GM21529 (cell line): ENCODE data around the gene TSSC4.
"Not testable (repeated sequence)": the region's sequence is repeated elsewhere in the genome, so short reads cannot be mapped to it uniquely, and the experiment has no call there.

Experiments used
- ATAC-seq: cut with Tn5 transposase; IDR thresholded peaks from one replicate; pipeline ENCODE4 v1.9.1; 2021; ENCODE audit not compliant: unreplicated experiment

TSSC4 gene

DNA sequence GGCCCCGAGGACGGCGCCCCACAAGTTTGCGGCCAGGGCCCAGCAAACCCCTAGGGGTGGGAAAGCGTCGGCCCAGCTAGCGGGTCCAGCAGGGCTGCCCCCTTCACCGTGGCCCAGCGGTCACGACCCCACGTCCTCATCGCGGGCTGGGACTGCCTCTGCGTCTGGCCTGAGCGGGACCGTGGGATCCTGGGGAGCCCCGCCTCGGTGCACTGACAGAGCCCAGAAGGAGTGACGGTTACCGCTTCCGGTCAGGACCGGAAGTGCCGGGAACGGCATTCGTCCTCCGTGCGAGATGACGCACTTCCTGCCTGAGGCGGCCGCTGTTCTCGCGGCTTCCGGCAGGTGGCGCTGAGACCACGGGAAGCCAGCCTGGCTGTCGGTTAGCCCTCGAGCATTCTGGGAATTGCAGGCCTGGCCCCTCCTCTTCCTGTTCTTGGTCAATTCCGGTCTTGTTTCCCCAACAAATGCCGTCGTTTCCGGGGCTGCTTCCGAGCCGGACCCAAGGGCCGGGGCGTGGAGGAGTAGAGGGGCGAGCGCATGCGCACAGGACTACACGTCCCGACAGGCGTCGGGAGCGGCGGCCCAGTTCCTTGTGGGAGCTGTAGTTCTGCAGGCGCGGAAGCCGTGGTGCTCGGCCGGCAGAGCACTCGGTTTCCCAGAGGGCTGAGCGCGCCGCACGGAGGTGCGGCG is at the start of gene TSSC4:
TSSC4 (plus strand) TSS at position 682 of the 693 bp plus-strand sequence. CDS start 1,884 bp downstream, outside the sequence.
- peak; percentile 83 for ATAC-seq

DNA sequence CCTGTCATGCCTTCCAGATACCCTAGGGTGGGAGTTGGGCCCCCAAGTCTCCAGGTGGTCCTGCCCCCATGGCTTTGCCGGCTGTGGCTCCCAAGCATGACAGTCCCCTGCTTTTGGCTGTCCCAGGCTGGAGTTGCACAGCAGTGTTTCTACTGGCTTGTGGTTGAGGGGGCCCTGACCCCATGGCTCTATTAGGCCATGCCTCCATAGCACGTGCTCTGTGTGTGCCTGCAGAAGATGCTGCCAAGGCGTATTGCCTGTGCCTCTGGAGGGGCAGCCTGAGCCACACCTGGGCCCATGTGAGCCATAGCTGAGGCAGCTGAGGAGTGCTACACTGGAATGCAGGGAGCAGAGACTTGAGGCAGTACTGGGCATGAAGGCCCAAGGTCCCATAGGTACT is 48.8 kb upstream of the TSSC4 start:
- no peak for ATAC-seq

DNA sequence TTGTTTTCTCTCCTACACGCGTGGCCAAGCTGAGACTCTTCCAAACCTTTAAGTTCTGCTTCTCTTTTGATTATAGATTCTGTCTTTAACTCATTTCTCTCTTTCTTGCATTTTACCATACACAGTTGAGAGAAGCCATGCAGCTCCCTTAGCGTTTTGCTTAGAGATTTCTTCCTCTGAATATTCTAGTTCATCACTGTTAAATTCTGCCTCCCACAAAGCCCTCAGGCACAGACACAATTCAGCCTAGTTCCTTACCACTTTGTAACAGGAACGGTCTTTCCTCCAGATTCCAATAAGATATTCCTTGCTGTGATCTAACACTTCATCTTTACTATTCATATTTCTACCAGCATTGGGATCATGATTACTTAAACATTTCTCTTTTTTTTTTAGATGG is 48.1 kb upstream of the TSSC4 start:
- ATAC-seq = no peak

DNA sequence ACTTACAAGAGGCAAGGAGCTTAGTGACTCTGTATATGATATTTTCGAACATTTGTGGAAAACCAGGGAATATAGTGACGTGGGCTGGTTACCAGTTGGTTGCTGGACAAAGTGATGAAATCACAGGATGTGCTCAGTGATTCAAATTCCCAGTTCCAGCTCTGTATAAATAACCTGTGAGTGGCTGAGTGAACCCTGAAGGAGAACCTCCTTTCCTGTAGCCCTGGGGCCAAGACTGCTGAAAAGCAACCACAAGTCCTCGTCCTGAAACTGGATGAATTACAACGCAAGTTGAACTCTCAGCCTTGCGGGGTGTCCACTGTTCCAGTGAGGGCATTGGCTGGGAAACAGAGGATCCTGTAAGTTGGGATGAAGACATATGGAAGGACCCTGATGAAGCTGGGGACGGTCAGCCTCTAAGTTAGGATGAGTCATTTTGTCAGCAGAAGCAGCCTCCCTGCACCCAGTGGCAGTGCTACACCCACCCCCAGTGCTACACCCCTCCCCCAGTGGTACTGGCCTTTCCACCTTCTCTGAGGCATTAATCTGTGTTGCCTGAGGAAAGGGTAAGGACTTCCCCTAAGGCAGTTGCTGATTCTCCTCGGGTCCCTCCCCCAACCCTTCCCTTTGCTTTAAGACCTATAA is 45.4 kb upstream of the TSSC4 start:
- no peak for ATAC-seq

DNA sequence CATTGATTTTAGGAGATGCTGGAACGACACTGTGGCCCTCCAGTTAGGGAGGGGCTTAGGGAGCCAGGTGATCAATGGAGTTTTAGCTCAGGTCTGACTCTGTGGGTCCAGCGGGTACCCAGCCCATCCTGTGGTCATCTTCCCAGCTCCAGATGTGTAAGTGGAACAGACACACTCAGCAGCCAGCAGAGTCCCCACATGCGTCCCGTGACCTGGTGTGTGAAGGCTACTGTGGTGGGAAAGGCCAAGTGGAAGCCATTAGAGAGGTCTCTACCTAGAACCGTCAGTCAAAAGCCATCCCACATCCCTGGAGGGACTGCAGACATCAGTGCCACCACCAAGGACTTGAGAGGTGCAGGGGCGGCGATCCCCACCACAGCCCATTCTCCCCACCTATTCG is 43.3 kb upstream of the TSSC4 start:
- no peak for ATAC-seq

DNA sequence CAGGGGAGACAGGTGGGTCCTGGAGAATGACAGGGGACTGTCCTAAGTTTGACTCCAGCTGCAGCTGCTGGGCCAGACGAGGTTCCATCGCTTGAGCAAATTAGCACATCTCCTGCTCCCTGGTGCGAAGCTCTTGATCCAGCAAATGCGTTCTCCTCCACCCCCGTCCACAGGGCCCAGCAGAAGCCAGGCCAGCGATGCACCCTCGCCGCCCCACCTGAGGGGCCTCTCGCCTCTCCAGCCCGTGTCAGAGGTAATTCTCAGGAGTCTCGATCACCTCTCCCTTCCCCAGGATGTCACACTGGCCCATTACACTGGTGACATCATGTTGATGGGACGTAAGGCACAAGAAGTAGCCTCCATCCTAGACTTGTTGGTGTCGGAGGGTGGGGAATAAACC is 42.9 kb upstream of the TSSC4 start:
- not testable (repeated sequence) for ATAC-seq

DNA sequence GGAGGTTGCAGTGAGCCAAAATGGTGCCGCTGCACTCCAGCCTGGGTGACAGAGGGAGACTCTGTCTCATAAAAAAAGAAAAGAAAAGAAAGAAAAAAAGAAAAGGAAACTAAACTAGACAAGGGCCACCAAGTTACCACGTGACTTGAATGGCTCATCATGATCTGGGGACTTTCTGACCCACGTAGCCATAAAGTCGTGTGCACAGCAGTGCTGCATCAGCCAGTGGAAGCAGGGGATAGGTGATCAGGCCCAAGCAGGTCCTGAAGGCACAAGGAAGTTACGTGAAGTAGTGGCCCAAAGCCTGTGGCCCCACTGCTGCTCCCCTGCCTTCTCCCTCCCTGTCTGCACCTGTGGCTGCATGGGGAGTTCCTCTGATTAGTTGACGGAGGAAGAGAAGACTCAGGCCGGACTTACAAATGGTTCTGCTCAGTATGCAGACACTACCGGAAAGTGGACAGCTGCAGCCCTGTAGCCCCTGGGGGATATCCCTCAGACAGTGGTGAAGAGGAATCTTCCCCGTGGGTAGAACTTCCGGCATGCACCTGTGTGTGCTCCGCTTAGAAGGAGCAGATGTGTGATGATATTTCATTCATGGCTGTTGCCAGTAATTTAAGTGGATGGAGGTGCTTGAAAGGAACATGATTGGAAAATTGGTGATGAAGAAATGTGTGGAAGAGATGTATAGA is 41.7 kb upstream of the TSSC4 start:
- no peak for ATAC-seq

DNA sequence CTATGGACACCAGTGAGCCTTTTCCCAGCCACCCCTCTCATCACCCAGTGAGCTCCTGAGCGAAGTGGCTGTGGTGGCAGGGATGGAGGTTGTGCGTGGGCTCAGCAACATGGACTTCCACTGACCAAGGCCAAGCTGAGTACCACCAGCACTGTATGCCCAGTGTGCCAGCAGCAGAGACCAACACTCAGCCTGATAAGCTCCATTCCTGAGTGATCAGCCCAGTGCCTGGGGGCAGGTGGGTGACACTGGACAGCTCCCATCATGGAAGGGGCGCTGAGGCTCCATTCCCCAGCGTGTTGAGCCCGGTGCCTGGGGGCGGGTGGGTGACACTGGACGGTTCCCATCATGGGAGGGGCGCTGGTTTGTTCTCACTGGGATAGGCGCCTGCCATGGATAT is 41.0 kb upstream of the TSSC4 start:
- no peak for ATAC-seq

DNA sequence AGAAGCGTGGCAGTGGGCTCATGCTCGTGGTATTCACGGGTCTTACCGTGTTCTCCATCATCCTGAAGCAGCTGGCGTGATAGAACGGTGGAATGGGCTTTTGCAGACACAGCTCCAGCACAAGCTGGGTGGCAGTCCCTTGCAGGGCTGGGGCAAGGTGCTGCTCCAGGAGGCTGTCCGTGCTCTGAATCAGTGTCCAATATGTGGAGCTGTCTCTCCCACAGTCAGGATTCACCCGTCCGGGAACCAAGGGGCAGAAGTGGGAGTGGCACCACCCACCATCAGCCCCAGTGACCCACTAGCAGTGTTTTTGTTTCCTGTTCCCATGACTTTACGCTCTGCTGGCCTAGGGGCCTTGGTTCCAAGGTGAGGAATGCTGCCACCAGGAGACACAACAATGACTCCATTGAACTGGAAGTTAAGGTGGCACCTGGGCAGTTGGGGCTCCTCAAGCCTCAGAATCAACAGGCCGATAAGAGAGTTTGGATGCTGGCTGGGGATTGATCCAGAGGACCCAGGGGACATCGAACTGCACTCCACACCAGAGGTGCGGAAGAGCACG is 40.4 kb upstream of the TSSC4 start:
- no peak for ATAC-seq

DNA sequence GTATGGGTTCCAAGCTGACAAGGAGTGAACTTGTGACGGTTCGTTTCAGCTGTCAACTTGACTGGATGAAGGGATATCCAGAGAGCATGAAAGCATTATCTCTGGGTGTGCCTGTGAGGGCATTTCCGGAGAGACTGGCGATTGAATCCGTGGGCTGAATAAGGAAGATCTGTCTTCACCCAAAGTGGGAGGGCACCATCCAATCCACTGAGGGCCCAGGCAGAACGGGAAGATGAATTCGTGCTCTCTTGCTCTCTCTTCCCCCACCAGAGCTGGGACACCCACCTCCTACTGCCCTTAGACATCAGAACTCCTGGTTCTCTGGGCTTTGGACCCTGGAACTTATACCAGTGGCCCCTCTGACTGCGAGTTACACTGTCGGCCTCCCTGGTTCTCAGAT is 39.0 kb upstream of the TSSC4 start:
- ATAC-seq = no peak

DNA sequence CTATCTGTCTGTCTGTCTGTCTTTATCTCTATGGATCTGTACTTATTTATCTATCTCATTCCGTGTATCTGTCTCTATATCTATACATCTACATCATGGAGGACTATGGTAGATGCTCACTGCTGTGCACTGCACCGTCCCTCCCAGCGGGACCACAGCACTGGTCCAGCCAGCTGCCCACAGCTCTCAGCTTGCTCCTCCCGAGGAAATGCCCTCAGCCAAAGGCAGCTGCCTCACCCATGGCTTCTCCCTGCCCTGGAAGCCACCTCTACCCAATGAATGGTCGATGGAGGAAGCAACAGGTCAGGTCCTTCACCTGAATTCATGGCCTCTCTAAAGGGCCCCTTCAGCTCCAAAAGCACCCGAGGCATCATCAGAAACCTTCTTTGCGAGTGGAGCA is 38.1 kb upstream of the TSSC4 start:
- ATAC-seq = no peak

DNA sequence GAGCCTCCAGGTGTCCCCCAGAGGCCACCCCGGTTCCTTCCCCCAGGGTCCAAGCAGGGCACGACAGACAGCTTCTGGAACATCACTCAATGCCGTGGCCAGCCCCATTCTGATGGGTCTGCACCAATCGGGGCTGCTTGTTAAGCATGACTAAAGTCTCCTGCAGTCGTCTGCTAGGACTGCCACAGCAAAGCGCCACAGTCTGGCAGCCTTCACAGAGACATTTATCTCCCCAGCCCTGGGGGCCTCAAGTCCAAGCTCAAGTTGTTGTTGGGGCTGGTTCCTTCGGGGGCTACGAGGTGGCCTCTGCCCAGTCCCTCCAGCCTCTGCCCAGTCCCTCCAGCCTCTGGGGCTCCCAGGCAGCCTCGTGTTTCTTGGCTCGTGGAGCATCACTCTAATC is 37.4 kb upstream of the TSSC4 start:
- ATAC-seq = no peak

DNA sequence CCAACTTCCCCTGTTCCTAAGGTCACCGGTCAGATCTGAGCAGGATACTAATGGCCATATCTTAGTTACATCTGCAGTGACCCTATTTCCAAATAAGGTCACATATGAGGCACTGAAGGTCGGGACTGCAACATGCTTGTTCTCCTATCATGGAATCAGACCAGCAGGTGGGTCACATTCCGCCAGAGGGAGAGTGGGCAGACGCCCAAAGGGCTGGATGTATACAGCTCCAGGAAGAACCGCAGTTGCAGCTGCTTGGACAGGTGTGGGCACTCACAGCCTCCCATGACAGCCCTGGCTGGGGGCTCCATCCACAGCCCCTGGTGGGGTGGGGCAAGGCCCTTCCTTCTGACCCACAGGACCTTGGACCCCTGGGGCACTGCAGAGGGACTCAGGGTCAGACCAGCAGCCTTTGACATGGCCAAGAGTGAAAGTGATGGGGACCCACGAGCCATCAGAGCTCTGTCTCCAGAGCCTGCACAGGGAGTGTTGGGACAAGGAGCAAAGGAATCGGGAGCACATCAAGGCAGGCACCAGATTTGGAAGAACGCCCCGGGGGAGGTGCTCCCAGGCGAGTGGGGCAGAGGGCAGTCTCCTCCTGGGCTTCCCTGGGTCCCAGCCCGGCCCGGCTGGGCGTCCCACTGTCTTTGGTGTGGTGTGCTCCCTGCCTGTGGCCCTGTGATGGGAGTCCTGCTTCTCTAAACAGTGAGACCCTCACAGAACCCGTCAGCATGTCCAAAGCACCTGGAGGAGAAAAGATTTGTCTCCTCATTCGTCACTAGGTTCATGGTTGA is 36.8 kb upstream of the TSSC4 start:
- no peak for ATAC-seq

DNA sequence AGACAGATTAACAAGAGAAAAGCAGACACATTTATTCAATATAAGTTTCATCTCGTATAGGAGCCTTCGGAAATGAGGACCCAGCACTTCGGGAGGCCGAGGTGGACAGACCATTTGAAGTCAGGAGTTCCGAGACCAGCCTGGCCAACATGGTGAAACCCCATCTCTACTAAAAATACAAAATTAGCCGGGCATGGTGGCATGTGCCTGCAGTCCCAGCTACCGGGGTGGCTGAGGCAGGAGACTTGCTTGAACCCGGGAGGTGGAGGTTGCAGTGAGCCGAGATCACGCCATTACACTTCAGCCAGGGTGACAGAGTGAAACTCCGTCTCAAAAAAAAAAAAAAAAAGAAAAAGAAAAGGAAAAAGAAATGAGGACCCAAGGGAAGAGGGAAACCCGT is 36.2 kb upstream of the TSSC4 start:
- ATAC-seq = not testable (repeated sequence)

DNA sequence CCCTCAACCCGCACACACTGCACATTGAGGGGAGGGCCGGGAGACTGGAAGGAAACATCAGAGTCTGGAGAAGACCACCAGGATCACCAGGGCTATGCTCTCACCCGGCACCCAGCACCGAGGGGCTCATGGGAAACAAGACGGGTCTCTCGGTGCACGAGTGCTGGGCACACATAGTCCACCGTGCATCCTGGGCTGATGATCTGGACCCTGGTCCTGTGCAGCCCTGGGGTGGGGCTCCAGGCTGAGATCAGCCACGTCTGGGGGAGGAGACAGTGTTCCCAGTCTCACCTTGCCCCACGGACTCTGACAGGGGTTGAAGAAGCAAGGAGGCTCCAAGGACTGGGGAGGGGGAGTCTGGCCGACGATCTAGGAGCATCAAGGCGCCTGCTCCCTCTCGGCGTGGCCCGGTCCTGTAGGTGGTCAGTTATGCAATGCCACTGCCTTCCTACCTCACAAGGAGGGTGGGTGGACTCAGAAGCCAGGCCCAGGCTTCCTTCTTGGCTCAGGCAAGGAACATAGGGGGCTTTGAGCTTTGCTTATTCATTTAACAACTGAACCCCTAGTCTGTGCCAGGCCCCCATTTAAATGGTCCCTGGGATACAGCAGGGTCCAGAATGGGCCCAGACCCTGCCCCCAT is 34.9 kb upstream of the TSSC4 start:
- ATAC-seq = no peak

DNA sequence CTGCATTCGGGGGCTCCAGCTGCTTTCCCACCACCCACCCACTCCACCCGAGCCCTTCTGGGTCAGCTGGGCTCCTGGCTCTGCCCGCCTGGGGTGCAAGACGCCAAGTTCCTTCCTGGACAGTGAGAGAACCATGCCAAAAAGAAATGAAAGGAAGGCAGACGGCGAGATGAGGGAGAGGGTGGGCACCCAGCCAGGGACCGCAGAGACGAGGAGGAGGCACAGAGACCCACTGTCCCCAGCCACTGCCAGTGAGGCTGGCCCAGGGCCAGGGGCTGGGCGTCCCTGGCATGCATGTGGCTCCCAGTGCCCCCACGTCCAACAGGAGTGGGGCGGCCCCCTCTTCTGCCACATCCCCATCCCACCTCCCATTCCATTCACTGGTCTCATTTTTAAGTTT is 34.3 kb upstream of the TSSC4 start:
- no peak for ATAC-seq

DNA sequence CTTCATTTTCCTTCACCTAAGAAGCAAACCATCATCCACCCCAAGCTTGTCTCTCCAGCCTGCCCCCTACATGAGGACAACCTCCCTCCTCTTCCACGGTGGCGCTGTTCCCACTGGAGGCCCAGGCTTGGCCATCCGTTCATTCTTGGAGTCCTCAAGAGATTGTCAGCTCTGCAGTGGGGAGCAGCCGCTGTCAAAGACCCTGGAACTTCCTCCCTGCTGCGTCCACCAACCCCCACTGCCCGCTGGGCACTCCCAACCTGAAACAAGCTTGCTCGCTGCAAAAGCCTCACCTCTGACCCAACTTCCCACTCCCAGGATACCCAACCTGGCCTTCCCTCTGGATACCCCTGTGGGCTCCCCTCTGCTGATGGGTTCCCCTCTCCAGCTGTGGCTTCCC is 33.8 kb upstream of the TSSC4 start:
- ATAC-seq = no peak

DNA sequence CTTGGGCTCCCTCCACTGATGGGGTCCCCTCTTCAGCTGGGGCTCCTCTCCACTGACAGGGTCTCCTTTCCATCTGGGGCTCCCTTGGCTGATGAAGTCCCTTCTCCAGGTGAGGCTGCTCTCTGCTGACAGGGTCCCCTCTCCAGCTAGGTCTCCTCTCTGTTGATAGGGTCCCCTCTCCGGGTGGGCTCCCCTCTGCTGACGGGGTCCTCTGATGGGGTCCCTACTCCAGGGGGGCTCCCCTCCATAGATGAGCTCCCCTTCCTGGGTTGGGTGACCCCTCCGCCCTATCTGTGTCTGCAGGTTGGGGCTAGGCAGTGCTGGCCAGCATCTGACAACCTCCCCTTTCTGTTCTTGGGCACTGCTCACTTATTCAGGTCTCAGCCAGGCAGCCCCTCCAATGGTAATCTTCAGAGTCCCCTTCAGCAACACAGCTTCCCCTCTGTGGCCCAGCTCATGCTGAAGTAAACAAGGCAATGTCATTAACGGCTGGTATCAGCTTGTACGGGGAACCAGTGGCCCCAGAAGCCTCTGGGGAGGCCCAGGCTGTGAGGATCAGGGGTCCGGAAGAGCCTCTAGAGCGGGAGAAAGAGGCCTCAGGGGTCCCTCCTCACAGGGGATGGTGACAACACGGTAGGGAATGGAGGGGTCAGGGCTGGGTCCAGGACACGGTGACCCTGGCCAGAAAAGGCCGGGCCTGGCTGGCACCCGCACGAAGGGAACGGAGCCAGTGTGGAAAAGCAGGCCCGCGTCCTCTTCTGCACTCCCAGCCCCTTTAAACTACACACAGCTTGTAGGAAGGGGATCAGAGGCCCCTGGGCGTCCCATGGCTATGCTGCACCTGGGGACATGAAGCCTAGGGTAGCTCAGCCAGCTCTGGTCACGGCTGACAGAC is 33.0 kb upstream of the TSSC4 start:
- no peak for ATAC-seq

DNA sequence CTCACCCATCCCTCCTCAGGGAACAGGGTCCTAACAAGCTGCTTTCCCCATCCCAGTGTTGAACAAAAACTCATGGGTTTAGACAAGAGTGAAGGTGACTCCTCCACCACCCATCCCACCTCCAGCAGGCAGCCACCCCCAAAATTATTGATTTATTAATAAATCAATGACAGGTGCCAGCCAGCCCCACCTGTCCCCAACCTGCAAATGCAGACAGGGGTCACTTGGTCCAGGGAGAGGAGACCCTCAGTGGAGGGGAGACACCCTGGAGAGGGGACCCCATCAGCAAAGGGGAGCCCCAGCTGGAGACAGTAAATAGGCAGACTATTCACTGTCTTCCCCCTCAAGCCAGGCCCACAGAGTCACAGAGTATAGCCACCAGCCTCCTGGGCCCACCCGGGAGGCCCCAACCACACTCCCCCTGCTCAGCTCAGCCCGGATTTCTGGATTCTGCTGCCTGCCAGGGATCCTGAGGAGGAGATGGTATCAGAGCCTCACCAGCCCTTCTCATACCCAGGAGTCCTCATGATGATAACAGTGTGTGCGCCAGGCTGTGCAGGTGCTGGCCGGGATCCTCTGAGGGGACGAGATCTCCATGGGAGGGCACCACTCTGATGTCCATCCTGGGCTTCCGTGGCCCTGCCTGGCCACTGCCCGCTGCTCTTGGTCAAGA is 32.2 kb upstream of the TSSC4 start:
- ATAC-seq = no peak
